Stimulated activated CD4-positive, alpha-beta T cell treated with anti-CD3 and anti-CD28 coated beads, Interleukin-1b, Interleukin-23, amount 100 ng/mL, for 48 hours (primary cell): ENCODE measurements around the gene SAMM50.

Source experiments
- DNase-seq: peaks from one replicate; pipeline ENCODE4 v3.0.0-alpha.2; 2020

SAMM50 gene

DNA sequence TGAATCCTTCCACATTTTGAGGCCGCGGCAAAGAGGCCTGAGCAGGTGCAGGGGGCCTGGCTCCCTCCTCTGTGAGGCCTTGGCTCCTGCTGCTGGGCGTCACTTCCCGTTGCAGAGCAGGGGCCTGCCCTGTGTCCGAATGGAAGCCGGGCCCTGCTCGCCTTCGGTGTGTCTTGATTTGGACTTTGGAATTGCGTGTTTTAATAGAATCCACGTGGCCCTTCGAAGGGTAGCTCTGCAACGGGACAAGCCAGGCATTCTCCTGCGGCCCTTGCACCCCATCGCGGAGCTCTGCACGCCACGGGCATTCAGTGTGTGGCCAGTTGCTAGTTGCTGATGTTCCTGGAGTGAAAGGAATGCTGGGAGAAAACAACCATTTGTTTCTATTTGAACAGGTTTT is 25.8 kb downstream of the SAMM50 start:
- no peak for DNase-seq

DNA sequence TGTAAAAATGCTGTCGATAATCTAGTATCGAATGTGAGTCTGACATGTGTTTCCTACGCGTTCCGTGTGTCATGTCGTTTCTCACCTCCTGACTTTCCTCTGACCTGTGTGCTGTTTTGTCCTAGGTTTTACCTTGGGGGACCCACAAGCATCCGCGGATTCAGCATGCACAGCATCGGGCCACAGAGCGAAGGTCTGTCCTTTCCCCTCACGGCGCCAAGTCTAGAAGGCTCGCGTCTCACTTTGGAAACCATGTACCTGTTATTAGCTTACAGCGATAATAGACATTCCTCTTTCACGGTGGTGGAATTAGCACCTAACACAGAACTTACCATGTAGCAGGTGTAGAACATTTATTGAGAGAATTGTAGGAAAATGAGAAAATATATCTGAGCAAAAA is 28.6 kb downstream of the SAMM50 start:
- no peak for DNase-seq

DNA sequence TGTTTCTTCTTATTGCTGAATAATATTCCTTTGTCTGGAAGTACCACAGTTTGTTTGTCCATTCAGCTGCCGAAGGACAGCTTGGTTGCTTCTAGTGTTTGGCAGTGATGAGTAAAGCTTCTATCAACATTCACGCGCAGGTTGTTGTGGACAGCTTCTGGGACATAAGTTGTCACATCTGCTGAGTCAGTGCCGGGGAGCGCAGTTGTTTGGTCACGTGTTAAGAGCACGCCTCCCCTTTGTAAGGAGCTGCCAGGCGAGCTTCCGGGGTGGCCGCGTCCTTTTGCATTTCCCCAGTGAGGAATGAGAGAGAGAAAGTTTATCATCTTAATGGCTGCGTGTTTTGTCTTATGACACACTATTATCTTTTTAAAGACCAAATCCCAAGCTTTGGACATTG is 30.3 kb downstream of the SAMM50 start:
- no peak for DNase-seq

DNA sequence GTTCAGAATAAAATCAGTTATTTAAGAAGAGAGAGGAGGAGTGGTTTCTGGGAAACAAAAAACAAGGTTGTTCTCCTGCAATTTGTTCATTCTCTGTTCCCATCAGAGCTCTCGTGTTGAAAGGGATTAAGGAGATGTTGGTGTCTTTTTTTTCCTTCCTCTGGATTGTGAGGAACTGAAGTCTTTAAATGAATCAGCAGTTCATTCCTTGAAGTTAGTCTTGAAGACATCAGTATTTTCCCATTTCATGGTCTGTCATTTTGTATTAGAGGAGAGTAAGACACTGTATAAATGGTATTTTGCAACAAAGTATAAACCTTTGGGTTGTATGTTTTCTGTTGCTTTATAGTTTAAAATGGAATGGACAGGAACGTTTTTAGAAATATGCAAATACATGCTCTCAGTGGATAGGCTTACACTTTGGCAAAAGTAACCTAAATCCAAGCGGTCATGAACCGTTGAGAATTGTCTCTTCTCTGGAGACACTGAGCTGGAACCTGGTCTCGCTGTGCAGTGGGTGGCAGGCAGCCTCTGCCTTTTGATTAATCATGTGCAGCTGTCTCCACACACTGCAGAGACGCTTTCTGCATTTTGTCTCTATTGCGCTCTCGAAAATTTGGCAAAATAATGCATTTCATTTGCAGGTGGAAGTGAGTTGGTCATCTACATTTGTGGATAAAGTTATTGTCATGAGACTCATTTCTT is 33.0 kb downstream of the SAMM50 start:
- DNase-seq: no peak

DNA sequence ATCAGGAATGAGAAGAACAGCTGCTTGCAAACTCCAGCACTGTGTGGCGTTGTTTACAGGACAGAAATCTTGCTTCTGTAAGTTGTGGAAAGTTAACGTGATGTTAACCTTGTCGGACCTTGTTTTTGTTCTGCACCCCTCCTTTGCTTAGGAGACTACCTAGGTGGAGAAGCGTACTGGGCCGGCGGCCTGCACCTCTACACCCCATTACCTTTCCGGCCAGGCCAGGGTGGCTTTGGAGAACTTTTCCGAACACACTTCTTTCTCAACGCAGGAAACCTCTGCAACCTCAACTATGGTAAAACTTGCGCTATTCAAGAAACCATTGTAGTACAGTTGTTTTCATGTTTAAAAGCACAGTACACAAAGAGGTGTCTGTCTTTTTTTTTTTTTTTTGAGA is 33.7 kb downstream of the SAMM50 start:
- no peak for DNase-seq

DNA sequence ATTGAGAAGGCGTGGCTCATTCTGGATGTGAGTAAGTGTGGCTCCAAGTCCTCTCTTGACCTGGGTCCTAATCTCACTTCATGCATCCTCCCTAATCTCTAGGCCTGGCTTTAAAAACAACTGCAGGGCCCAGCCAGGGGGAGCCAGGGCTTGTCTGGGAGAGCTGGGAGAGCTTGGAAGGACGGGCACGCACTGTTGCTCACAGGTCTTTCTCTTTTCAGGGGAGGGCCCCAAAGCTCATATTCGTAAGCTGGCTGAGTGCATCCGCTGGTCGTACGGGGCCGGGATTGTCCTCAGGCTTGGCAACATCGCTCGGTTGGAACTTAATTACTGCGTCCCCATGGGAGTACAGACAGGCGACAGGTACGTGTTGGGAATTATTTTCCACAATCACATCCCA is 34.8 kb downstream of the SAMM50 start:
- no peak for DNase-seq

DNA sequence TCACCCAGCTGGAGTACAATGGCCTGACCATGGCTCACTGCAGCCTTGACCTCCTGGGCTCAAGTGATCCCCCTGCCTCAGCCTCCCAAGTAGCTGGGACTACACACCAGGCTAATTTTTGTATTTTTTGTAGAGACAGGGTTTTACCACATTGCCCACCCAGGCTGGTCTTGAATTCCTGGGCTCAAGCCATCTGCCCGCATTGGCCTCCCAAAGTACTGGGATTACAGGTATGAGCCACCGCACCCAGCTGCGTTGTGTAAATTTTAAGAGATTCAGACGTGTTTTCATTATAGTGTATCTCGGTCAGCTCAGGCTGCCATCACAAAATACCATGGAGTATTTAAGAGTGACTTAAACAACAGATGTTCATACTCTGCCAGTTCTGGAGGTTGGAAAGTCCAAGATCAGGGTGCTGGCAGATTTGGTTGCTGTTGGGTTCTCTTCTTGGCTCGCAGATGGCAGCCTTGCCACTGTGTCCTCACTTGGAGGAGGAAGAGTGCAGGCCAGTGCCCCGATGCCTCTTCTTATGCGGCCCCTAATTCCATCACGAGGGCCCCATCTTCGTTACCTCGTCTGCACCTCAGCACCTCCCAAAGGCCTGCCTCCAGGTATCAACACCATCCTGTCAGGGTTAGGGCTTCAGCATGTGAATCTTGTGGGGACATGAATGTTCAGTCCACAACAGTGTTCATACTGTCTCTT is 36.2 kb downstream of the SAMM50 start:
- no peak for DNase-seq

DNA sequence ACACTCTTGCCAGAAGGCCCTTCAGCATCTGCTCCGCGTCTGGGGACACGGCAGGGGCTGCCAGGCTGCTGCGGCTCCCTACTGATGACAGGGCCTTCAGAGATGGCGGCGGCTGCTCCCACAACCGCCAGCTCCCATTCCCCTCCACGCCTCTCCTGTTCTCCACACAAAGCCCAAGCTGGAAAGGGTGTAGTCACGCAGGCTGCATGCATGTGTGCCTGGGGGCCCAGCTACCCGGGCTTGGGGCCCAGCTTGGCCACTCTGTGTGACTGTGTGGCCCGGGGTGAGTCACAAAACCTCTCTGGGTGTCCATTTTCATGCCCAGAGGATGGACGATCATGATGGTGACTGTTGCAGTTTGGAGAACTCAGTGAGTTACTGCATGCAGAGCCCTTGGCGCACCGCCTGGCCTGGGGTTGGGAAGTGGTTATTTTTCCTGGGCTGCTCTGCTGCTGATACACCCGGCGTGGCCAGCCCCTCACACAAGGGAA is 37.1 kb downstream of the SAMM50 start:
- no peak for DNase-seq

DNA sequence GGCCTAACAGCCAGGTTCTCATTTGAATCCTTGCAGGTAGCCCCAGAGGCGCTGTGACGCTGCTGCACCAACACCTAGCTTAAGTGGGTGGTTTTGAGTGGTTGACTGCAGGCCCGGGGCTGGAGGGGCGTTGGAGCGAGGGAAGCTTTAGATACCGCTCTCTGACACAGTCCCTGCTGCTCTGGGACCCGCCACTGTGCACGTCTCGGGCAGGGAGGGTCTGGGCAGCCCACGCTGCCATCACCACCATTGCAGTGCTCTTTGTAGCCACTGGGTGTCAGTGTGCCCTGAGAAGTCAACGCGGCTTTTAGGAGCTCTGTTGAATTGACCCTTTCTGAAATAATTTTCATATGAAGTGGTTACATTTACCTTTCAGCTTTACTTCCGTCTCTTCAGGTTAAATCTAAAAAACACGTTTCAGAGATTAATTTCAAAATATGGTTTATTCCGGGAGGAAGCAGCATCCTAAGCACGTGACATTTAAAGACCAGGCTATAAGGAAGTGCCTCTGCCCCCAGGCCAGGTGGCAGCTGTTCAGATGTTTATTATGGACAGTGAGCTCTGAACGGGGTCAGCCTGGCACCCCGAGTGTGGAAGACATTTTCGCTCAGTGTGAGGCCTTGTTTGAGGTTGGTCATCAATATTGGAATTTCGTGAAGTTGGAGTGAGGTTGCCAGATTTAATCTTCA is 38.0 kb downstream of the SAMM50 start:
- peak; percentile 44 for DNase-seq

DNA sequence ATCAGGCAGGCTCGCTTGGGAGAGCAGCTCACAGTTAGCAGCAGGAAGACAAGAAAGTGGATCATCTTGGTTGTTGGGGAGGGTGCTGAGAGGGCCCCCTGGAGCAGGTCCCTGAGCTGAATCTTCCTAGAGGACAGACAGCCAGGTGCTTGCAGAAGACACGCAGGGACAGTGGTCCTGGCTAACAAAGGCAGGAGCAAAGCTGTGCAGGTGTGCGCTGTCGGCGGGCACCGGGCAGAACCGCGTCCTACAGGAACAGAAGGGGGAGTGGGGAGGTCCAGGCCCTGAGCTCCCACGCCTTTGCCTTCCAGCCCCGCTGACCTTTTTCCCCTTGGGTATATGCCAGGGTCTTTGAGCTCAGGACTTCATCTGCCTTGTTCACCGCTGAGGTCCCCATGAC is 38.8 kb downstream of the SAMM50 start:
- no peak for DNase-seq

DNA sequence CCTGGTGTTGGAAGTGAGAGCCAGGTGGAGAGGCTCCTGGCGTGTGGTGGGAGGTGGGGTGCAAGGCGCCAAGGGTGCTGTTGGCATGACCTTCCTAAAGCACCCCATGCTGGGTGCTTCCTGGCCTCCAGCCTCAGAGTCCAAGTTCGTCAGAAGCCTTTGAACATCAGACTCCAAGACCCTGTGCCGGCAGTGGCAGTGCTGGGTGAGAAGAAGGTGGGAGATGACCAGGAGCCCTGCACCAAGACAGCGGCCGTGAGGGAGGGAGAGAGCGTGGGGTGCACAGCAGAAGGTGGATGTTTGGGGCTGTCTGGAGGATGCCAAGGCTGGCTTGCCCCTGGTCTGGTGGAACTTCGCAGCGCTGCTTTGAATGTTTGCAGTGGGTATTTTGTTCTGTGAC is 39.2 kb downstream of the SAMM50 start:
- DNase-seq: no peak

DNA sequence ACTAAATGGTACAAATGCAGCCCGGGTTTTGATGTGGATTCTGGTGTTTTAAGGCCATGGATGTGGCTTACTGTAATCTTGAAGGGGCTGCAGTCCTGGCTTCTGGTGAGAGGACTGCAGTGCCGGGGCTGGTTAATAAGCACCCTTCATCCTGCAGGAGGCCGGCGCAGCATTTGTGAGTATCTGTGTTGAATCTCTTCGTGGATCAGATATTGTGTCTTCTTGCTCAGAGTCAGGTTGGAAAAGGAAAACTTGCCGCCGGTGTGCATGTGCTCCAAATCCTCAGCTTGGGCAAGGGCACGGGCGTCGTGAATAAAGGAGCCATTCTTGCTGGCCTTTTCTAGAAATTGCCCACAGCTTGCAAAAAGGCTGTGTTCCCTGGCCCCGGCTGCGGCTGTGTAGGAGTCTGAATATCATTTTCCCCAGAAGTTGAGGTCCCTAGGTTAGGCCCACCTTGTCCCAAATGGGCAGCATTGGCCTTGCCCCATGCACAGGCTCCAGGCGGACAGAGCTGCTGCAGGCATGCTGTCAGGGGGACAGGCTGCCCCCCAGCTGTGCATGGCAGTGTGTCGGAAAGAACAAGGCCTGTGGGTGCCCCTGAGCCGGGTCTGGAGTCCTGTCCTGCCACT is 39.9 kb downstream of the SAMM50 start:
- DNase-seq: no peak

DNA sequence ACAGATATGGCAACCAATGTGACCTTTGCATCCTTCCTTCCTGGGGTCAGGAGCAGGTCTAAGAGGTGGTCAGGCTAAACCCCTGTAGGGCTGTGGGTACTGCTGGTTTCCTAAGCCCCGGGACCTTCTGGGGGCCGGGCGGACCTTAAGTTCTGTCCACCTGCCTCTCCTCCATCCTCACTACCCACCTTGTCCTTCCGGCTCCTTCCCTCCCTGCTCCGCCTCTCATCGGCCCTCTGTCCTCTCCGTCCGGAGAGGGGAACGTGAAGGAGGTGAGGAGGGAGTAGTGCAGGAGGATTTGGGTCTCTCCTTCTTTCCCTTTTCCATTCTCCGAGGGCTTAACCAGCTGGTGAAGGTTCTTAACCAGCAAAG is 40.5 kb downstream of the SAMM50 start:
- no peak for DNase-seq

DNA sequence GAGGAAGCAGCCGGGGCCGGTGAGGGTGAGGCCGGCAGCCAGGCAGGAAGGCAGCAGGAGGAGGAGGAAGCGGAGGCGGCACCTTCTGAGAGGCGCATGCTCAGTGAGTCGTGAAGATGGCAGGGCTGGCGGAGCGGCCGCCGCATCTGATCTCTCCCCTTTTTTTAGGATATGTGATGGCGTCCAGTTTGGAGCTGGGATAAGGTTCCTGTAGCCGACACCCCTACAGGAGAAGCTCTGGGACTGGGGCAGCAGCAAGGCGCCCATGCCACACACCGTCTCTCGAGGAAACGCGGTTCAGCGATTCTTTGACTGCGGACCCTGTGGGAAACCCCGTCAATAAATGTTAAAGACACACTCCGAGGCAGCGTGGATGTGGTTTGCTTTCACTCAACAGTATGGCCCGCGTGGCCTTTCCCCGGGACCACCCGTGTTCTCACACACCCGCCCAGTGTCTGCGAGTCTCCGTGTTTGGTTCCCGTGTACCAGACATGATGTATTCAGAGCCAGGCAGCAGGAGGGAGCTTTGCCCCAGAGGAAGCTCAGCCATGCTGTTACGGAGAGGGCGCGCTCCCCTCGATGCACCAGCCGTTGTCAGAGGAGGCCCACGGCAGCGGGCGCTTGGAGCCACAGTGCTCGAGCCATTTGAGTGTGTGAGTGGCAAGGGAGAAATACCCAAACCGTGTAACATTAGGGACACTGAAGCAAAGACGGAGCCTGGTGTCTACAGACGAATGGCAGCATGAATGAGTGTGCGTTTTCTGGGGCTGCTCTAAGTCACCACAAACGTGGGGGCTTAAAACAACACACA is 41.1 kb downstream of the SAMM50 start:
- peak; percentile 67 for DNase-seq

DNA sequence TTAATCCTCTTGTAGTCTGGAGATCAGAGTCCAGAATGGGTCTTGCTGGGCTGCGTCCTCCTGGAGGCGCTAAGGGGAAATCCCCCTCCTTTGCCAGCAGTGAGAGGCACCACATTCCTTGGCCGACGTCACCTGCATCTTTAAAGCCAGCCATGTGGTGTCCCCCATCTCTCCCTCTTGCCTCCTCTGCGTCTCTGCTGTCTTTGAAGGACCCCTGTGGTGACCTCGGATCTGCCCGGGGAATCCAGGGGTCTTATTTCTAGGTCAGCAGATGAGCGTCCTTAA is 41.7 kb downstream of the SAMM50 start:
- no peak for DNase-seq

DNA sequence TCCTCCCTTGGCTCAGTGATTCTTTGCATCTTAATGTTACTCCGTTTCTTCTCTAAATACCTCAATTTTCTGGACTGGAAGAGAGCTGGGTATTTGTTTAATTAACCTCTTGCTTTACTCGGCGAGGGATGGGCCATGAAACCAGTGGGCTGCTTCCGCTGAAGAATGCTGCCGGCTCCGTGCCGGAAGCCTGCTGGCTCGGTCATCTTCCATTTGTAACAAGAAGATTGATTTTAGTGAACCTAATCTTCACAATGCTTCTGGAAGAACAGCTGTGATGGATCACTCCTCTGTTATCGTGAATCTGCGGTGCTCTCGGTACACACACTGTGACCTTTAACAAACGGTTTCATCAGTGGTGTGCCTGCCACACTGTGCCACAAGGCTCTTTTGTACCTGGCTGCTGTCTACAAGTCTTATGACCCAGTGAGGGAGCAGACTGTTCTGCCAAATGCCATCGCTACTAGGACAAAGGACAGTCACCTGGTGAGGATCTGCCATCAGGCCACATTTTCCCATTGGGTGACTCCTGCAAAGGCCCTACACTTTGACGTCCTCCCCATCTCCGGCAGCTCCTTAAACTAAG is 43.5 kb downstream of the SAMM50 start:
- DNase-seq: no peak

DNA sequence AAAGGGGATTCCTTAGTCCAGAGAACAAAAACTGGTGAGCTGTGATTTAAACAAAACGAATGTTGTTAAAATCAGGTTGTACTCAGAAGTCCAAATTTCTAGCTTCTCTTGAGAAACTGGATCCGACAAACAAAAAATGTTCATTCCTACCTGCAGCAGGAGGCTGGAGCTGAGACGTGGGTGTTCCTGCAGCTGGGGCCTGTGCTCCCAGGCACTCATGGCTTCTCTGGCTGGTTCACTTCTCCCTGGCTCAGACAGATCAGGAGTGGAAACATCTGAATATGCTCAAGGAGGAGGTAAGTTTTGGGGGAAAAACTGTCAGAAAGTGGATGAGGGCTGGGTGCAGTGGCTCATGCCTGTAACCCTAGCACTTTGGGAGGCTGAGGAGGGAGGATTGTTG is 44.1 kb downstream of the SAMM50 start:
- no peak for DNase-seq

DNA sequence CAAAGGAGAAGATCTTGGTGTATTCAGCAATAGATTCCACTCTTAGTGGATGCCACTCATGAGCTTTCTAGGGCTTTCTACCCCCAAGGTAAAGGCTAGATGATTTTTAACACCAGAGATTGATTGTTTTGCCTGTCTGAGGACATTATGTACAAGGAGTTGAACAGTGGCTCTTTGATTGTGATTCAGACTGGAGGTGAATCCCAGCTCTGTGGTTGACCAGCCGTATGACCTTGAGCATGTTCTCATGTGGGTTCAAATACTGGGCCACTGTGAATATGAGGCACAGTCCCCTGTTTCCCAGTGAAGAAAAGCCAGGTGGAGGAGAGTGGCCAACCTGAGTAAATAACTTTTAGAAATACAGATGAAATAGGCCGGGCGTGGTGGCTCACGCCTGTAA is 44.9 kb downstream of the SAMM50 start:
- no peak for DNase-seq

DNA sequence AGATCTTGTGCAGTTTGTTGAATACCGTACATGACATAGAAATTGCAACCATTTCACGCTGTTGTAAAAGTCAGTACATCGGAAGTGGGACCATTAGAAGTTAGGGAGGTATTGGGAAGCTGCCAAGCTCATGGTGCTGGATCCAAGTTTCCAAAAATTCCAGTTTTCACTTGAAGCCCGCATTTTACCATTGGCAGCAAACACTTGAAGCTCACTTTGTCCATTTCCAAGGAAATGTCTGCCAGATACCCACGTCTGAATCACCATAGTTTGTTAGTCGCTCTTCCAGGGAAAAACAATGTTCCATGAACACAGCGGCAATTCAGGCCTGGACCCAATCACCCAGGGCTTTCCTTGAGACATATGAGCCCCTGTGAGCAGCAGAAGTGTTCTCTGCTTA is 46.3 kb downstream of the SAMM50 start:
- no peak for DNase-seq

DNA sequence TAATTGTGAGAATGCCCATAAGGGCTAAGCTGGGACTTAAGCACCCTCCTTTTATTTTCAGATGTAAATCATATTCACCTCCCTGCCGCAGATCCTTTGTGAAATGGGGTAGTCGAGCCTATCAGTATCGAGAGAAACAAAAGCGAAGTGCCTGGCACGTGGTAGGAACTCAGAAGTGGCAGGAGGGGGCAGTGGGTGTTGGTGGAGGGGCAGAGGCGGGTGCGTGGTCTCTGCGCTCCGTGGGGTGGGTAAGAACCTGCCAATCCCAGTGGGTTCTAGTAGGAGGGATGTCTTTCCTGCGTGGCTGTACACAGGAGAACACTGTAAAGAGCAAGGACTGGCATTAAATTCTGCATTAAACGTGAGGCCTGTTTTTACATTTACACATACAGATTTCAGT is 47.1 kb downstream of the SAMM50 start:
- DNase-seq: no peak

DNA sequence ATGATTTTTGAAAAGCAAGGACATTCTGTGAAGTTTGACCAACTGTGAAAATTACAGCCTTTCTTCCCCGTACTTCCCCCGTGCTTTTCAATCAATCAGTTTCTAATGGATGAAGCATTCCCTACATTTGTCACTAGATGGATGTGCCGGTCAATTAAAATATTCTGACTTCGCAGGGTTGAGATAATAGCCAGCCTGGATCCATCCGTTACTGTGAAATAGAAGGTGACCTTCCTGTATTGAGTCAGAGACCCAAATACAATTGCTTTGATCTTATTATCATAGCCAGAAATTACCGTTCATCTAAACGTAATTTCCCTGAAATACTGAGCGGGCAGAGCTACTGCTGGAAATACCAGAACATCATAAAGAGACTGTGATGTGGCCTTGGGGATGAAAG is 47.8 kb downstream of the SAMM50 start:
- DNase-seq: no peak

DNA sequence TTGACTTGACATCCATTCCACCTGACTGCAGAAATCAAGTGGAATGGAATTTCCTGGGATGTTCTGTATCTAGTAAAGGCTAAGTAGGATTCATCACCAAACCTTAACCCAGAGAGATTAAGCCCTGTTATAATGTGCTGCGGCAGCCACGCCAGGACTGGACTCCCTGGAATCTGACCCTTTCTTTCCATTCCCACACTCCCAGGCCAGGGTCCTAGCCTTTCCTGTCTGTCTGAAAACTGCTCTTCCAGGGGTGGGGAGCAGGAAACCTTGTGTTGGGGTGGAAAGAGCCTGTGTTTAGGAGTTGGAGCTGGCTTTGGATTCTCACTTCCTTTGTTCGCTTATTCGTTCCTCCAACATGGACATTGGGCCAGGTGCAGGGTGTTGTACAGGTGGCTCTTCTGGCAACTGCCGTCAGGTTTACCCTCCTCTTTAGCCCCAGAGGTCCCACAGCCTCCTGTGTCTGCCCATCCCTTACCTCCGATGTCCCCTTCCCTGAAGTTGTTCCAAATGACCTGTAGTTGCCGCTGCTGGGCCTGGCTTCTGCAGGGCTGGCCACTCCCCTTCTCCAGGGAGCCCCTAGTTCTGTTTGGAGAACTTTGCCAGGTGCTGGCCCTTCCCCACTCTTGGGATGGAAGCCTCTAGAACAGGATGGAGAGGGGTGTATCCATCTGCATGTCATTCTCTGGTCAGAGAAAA is 48.3 kb downstream of the SAMM50 start:
- no peak for DNase-seq
